CD4-positive, alpha-beta T cell treated with Interleukin-10 for 1 hour (primary cell): ENCODE results near the gene MAP3K5.
"Not testable (repeated sequence)": the region's sequence is repeated elsewhere in the genome, so short reads cannot be mapped to it uniquely, and the experiment has no call there.

Experiments
- DNase-seq: peaks from one replicate; pipeline ENCODE4 v3.0.0-alpha.2; 2020

Gene MAP3K5

GRCh38 chr6:136792410-136793262 lies at the start of gene MAP3K5:
TSS of gene MAP3K5 (minus strand) at chr6:136792477. CDS start at chr6:136792157, 320 bp downstream.
- peak; percentile 95 for DNase-seq

DNA sequence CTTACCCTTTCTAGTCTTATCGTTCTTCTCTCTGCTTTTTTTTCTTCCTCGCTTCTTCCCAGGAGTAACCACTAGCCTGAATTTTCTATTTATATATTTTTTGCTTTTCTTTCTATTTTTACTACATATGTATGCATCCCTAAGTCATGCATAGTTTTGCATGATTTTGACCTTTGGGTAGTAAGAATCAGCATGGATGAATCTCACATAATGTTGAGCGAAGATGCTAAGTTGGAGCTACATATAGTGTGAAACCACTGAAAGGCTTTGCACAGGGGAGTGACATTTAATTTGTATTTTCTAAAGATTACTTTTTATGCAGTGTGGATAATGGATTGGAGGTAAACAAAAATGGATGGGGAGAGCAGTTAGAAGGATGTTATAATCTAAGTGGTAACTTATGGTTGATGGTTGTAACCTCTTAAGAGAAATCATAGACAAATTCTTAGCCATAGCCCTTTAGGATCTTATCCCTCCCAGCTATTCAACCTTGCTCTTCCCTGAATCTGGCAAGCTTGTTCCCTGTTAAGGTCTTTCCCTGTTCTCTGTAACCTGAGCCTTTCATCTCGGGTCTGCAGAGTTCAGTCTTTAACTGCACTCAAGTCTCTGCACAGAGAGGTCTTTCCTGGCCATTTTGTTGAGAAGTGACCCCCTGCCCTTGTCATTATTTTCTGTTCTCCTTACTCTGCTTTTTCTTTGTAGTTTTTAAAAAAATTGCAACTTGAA lies 48.2 kb upstream of the MAP3K5 start:
- DNase-seq = no peak

DNA sequence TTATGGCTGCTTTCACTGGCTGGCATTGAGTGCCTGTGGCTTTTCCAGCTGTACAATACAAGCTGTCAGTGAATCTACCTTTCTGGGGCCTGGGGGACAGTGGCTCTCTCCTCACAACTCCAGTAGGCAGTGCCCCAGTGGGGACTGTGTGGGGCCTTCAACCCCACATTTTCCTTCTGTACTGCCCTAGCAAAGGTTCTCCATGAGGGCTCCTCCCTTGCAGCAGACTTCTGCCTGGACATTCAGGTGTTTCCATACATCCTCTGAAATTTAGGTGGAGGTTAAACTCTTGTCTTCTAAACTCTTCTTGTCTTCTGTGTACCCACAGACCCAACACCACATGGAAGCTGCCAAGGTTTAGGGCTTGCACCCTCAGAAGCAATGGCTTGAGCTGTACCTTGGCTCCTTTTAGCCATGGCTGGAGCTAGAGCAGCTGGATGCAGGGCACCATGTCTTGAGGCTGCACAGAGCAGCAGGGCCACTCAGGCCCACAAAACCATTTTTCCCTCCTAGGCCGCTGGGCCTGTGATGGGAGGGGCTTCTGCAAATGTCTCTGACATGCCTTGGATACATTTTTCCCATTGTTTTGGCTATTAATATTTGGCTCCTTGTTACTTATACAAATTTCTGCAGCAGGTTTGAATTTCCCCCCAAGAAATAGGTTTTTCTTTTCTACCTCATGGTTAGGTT lies 39.7 kb upstream of the MAP3K5 start:
- no peak for DNase-seq

DNA sequence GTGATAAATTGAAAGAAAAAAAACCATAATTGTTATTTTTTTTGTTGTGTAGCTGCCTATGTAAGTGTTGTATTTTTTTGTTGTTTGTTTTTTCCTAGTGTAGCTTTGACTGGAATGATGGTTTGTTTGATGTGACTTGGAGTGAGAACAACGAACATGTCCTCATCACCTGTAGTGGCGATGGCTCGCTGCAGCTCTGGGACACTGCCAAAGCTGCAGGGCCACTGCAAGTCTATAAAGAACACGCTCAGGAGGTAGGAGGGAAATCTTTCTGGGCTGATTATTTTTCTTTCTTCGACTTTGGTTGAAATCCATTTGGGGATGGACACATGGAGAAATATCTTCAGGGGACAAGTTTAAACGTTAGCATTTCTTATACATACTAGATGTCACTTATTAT lies 33.9 kb upstream of the MAP3K5 start:
- DNase-seq = no peak

DNA sequence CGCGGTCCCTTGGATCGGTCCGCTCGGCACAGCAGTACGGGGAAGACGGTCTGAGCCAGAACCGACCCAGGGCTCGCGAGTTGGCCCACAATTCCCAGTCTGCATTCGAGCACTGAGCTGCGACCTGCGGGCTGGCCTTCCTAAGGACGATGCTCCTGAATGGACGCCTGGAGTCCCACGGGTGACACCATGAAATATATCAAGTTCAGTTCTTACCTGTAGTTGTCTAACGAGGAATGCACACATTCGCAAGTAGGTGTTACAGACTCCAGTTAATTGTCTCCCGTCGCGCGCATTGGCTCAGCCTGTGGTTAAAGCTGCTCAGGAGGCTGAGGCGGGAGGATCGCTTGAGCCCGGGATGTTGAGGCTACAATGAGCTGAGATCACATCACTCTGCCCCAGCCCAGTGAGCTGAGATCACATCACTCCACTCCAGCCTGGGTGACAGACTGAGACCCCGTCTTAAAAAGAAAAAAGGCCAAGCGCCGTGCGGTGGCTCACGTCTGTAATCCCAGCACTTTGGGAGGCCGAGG lies 30.9 kb upstream of the MAP3K5 start:
- DNase-seq = peak; percentile 12

GRCh38 chr6:136822376-136823127 lies 30.3 kb upstream of the MAP3K5 start, which contains the start of gene PEX7:
TSS of gene PEX7 (plus strand) at chr6:136822592. CDS start at chr6:136822666, 74 bp downstream.
- DNase-seq = peak; percentile 93

DNA sequence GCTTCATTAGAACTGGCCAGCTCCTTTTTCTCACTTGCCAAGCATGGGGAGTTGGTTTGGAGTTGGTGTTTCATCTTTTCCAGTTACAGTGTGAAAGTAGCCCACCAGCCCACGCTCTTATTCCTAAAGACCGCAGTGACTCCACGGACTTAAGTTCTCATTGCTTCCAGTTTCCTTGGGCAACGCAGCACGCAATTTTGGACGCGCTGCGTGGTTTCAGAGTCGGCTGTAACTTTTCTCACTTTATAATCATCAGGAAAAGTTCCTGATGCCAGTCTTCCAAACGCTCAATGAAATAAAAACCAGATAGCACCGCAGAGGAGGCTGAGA lies 29.7 kb upstream of the MAP3K5 start:
- no peak for DNase-seq

DNA sequence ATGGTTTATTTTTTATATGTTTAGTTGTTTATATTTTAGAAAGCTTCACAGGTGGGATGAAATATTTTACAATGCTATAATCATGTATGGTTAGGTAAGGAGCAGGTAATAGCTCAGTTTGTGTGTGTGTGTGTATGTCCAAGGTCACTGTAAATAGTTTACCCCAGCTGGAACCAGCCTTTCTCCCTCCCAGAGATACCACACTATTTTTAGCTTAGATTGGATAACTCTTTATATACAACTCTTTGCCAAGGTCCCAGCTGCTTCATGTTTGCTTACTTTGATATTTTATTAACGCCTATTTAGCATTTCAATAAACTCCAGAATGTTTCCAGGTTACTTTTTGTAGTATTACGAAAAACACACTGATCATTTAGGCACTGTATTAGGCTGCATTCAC lies 28.3 kb upstream of the MAP3K5 start:
- DNase-seq = no peak

DNA sequence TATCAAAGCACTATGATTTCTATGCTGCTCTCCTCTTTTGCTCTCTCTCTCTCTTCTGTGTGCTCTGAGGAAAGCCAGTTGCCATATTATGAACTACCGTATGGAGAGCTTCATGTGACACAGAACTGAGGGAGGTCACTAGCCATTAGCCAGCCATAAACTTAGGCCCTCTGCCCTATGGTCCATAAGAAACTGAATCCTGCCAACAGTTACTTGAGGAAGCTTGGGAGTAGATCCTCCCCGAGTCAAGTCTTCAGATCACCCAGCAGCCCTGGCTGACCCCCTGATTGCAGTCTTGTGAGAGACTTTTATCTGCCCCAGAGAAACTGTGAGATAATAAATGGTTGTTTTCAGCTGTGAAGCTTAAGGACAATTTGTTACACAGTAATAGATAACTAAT lies 24.4 kb upstream of the MAP3K5 start:
- no peak for DNase-seq

GRCh38 chr6:136815608-136816007 lies 23.3 kb upstream of the MAP3K5 start:
- DNase-seq = not testable (repeated sequence)

DNA sequence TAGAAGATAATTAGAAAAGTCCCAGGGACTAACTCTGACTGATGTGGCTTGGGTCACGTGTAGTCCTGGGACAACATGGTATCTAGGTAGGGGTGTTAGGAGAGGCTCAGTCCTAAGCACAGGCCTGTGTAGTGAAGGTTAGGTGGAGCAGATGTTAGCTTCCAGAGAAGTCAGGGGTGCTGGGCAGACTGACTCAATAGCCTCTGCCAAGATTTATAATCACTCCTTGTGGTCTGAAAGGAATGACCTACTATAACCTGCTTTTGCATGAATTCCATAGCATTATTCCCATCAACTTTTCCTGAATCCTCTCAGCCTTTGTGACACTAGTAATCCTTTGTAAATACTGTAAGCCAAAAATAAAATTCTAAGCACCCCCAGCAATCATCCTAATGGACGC lies 19.9 kb upstream of the MAP3K5 start:
- no peak for DNase-seq

DNA sequence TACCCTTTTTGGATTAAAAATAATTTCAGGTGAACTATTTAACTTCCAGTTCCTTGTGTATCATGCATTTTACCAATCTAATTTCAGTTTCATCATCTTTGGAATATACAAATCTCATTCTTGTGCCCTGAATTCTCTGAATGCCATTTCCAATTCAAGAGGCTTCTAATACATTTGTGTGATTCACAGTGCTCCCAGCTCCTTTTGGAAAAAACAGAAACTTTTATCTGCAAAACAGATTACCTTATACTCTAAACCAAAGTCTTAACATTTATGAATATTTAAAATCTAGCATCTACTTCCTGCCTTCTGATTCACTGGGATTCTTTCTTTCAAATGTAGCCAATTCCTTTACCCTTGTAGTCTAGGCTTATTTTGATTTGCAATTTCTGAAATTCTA lies 19.0 kb upstream of the MAP3K5 start:
- DNase-seq = no peak

DNA sequence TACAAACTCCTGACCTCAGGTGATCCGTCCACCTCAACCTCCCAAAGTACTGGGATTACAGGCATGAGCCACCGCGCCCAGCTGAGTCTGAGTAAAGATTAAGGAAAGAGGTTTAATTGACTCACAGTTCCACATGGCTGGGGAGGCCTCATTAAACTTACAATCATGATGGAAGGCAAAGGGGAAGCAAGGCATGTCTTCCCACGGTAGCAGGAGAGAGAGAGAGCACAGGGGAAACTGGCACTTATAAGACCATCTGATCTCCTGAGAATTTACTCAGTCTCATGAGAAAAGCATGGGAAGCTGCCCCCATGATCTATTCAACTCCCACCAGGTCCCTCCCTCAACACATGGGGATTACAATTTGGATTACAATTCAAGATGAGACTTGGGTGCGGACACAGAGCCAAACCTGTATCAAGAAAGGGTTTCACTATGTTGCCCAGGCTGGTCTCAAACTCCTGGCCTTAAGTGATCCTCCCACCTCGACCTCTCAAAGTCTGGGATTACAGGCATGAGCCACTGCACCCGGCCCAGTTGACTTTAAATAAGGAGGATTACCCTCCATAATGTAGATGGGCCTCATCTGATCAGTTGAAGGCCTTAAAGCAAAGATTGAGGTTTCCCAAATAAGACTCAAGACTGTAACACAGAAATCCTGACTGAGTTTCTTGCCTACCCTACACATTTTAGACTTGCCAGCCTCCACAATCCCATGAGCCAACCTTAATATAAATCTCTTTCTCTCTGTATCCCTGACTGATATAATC lies 17.0 kb upstream of the MAP3K5 start:
- DNase-seq = no peak

GRCh38 chr6:136803608-136804007 lies 11.3 kb upstream of the MAP3K5 start:
- DNase-seq = no peak

DNA sequence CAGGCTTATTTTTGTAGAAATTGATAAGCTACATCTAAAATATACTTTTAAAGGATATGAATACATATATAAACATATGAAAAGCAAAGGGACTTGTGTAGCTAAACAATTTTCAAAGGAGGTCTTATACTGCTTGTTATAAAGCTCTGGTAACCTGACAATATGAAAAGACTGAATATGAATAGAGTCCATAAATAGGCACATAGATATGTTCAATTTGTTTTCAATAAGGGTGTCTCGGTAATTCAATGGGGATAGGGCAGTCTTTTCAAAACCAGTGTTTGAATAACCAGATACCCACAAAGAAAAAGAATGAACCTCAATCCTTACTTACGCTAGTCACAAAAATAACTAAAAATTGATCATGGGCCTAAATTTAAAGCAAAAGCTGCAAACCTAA lies 9.3 kb upstream of the MAP3K5 start:
- DNase-seq = no peak

GRCh38 chr6:136798044-136798443 lies 5.8 kb upstream of the MAP3K5 start:
- no peak for DNase-seq

GRCh38 chr6:136795996-136796395 lies 3.7 kb upstream of the MAP3K5 start:
- DNase-seq = no peak

- DNase-seq = no peak
Observed at GRCh38 chr6:136795386-136795785, 3.1 kb upstream of the MAP3K5 start.

- peak; percentile 47 for DNase-seq
Observed at GRCh38 chr6:136793363-136793762, 1.1 kb upstream of the MAP3K5 start.

GRCh38 chr6:136792095-136792409 lies 225 bp downstream of the MAP3K5 start:
- DNase-seq = no peak

DNA sequence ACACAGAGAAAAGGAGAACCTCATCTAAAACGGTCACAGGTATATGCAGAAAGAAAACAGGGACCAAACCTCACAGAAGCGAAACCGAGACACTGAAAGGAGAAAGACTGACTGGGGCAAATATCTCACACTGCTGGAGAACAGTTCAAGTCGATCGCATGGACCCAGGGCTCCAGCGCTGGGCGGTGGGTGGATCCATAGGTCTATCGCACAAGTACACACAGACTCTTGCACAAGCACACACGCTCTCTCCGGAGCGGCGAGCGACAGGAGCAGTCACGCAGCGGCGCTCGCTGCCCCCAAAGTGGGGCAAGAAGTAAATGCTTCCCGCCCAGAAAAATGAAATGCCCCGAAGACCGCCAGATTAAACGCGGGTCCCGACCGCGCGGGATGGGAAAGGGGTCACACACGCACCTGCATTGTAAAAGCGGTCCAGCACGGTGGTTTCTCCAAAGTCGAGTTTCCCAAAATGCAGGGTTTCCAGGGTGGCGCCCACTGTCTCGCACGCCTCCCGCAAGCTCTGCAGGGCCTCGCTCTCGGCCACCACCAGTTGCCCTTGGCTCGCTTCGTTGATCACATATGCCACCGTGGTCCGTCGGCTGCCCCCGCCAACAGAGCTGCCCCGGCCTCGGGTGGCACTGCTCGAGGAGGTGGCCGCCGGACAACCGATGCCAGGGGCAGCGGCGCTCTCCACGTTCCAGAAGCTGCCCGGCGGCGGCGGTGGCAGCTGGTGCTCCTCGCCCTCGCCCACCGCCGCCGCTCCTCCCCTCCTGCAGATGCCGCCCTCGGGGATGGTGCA lies 782 bp downstream of the MAP3K5 start:
- peak; percentile 56 for DNase-seq
